Activated T-cell treated with anti-CD3 and anti-CD28 coated beads, Interleukin-2, amount 50 U/mL, for 1 hour (primary cell): ENCODE results near the gene KCTD5.
A peak's percentile ranks its signal among the peaks of the same experiment; 100 is the strongest.

Experiments
- DNase-seq: peaks from one replicate; pipeline ENCODE4 v3.0.0-alpha.2; 2020

Gene KCTD5

DNA sequence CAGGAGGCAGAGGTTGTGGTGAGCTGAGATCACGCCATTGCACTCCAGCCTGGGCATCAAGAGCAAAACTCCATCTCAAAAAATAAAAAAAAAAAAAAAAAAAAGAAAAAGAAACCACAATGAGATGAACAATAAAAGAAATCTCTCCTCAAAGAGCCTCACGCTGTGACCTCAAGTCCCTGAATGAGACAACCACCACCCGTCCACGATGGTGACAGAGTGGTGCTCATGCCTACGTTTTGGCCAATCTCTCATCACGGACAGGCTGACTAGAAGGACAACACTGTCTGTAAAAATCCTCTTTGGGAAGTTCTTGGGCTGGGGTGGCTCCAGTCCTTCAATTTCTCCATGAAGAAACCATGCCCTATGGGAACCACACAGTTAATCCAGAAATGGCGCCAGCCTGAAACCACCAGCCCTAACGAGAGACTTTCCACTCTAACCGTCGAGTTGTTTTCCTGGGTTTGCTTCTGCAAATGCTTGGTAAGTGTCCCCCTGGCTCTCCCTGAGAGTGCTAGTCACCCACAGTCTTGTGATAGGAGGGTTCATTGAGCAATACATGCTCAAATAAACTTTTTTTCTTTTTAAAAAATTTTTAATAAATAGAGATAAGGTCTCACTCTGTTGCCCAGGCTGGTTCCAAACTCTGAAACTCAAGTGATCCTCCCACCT is 52.7 kb downstream of the KCTD5 start:
- no peak for DNase-seq

DNA sequence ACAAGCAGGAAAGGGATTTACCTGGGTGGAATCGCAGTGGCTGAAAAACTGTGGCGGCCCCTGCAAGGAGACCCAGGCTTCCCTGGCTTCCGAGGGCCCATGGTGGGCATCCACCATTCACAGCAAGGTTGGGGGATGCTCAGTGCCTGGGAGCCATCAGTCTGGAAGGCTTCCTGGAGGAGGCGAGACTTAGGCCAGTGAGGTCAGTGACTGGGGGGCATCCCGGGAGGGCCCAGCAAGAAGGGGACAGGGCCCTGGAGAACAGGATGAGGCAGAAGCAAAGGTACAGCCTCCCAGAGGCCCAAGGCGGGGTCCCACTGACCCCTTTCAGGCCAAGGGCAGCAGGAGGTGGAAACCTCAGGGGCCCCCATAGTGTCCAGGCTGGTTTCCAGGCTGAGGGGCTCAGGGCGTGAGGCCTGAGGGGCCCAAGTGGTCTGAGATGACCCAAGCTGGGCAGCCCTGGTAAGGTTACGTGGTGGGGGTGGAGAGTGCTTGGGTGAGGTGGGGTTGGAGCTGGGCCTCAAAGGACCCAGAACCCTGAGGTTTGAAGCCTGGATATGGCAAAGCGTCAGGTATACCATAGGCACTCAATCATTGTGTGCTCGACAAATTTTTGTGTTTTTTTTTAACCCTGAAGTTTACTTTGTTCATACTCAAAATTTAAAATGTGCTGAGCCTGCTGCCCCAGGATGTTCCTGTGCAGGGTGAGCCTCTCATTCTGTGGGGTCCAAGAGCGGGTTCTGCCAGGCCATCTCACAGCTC is 54.3 kb downstream of the KCTD5 start:
- DNase-seq = no peak

GRCh38 chr16:2737238-2737605 is 54.9 kb downstream of the KCTD5 start:
- DNase-seq = no peak

GRCh38 chr16:2737895-2738418 is 55.6 kb downstream of the KCTD5 start:
- no peak for DNase-seq

DNA sequence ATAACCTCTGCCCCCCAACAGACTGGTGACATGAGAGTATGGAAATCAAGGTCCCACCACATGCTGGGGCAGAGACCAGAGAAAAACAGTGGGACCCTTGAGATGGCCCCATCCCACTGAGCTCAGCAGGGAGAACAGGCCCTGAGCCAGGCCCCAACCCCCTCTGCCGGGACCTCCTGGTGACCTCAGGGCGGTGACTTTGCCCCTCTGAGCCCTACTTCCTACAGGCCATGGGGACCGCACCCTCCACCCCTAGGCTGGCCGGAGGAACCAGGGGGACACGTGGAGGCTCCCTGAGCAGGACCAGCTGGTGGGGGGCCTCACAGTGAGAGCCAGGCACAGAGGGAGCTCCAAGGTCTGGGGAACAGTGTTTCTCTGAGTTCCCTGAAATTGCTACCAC is 56.3 kb downstream of the KCTD5 start:
- no peak for DNase-seq

GRCh38 chr16:2739625-2740430 is 57.5 kb downstream of the KCTD5 start:
- no peak for DNase-seq

- no peak for DNase-seq
Observed at GRCh38 chr16:2740476-2740875, 58.2 kb downstream of the KCTD5 start.

GRCh38 chr16:2741168-2741567 is 58.8 kb downstream of the KCTD5 start:
- no peak for DNase-seq

DNA sequence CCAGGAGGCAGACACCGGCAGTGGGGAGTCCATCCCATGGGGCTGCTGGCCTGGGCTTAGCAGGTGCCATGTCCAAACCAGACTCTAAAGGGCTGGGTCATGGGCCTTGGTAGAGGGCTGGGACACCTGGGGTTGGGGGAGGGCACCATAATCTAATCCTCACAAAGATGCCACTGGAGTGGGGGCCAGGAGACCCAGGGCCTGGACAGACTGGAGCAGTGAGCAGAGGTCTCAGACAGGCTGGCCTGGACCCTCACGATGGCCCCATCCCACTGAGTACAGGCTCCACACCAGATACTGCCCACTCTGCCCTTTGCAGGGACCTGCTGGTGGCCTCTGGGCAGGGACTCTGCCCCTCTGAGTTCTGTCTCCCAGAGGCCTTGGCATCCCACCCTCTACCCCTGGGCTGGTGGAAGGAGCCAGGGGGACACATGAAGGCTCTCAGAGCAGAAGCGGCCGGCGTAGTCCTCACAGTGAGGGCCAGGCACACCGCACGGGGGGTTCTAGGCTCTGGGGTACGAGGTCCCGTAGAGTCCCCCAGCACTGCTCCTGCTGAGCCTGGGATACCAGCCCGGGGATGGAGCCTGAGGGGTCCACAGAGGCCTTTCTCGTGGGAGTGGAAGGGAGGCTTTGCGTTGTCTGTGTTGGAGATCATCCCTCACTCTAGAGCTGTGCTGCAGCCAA is 60.1 kb downstream of the KCTD5 start:
- DNase-seq = no peak

DNA sequence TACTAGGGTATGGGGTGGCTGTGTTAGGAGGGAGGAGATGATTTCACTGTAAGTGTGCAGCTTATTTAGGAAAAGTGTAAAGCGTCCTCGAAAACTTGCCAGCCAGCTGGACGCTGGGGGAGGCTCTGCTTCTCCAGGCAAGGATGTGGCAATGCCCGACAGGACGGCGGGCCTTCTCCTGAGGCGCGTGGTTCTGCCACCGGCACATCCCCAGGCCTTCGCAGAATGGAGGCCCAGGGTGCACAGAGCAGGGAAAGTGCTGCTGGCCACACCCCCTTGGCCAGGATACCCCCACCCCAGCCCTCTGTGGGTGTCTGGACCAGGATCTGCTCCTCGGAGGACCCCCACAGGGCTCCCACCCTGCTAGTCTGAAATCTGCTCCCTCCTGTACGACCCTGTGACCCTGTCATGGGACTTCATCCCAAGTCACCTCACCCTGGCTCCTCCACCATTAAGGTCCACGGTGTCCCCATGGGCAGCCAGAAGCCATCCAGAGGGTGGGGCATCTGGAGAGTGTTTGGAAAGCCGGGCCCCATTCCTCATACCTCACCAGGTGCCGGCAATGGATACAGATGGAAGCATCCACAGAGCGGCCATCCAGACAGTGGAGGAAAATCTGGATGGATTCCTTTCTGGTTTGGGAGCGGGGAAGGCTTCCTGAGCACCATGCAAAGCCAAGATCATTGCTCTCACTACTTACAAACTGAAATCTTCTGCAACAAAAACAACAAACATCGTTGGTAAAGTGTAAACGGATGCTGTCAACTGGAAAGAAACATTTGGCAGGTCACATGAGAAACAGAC is 60.9 kb downstream of the KCTD5 start:
- DNase-seq = no peak

GRCh38 chr16:2744711-2745110 is 62.4 kb downstream of the KCTD5 start:
- no peak for DNase-seq

GRCh38 chr16:2745116-2745890 is 63.0 kb downstream of the KCTD5 start:
- DNase-seq = no peak

DNA sequence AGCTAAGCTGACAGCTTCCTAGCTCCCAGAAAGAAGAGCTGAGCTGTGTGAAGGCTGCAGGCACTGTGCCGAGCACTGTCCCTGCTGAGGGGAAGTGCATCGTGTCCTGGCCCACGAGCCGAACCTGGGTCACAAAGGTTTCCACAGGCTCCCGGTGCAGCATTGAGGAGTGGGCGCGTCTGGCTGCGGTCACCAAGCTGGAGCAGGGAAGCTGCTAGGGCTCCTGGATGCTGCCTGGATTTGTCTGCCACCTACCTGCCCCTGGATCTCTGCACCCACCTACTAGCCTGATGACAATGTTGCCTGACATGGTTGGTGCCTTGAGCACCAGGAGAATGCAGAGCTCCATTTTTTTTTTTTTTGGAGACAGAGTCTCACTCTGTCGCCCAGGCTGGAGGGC is 63.6 kb downstream of the KCTD5 start:
- no peak for DNase-seq

- no peak for DNase-seq
Observed at GRCh38 chr16:2748757-2749455, 66.6 kb downstream of the KCTD5 start.

DNA sequence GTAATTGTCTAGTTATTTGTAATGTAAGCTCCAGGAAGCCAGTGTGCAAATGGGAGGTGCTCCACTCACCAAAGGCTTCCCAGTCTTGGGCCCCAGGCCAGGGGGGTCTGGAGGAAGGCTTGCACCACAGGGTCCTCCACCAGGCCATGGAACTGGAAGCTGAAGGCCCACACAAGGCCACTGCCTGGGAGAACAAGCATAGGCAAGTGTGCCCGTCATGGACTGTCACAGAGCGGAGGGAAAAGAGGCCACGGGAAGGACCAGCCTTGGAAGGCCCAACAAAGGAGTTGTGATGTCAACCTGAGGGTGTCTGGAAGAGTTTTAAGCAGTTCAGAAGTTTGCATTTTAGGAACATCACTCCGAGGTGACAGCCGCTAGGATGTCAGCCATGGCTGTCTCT is 67.2 kb downstream of the KCTD5 start:
- no peak for DNase-seq

DNA sequence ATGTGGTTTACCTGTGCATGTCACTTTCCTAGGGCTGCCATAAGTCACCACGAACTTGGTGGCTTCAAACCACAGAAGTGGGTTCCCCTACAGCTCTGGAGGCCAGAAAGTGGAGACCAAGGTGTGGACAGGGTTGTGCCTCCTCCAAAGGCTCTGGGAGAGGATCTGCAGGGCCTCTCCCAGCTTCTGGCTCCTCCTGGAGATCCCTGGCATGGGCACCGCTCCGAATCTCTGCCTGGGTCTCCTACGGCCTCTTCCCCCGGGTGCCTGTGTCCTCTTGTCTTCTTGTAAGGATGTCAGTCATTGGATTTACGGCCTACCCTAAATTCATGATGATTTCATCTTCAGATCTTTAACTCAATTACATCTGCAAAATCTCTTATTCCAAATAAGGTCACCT is 67.6 kb downstream of the KCTD5 start:
- no peak for DNase-seq

- DNase-seq = no peak
Observed at GRCh38 chr16:2751577-2752034, 69.3 kb downstream of the KCTD5 start.

DNA sequence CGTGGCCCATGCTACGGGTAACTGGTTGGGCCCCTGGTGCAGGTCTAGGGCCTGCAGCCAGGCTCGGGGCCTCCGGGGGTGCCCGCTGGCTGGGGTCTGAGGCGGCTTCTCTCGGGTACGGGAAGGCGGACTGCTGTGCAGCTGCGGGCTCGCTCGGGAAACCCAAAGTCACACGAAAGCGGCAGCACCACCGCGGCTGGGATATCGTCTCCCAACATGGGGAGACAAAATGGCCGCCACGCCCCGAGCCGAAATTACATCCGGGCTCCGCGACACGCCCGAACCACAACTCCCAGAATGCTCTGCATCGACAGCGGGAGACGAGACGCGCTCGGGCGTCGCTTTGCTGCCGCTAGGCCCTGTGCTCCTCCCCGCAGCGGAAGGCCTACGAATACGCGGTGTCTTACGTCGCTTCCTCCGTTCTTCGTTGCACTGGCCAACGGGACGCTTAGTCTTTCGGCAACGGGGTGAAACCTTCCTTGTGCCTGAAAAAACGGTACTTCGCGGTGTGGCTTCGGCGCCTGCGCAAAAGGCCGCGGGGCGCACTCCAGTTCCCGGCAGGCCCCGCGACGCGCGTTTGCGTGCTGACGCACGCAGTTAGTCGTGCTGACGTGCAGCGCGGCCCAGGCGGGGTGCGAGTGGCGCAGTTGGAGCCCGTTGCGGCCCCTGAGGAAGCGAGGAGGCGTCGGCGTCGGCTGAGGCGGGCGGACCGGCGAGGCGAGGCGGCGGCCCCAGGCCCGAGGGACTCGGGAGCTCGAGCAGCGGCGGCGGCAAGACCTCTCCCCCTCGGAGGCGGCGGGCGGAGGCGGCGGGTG is 69.9 kb downstream of the KCTD5 start, which contains the start of gene SRRM2:
SRRM2 (plus strand) TSS at position 604 of the 815 bp plus-strand sequence. CDS start 3,727 bp downstream, outside the sequence.
- DNase-seq = peak; percentile 96
